Ovary (tissue), 9 donors: Measurements from ENCODE around the gene SCYL3. TPM values are rescaled to one million over a fixed set of nuclear protein-coding genes. Genes with fewer than 3 reads are reported as not detected.

Experiments used
- DNase-seq, 5 donors: peaks; one replicate each; pipeline ENCODE4 v3.0.0-alpha.2; 2019 to 2020
- H3K27ac ChIP-seq, 2 donors: fragments of 200-600 bp; one replicate each; pipeline versions ENCODE4 v1.5.1 to v1.8.0; 2019 to 2022
- H3K27me3 ChIP-seq: fragments of 200-600 bp; one replicate; pipeline ENCODE4 v1.8.0; 2022
- H3K36me3 ChIP-seq: fragments of 200-600 bp; sonication (generic); one replicate; pipeline ENCODE4 v1.5.1; 2019
- H3K4me1 ChIP-seq: one replicate; pipeline ENCODE4 v1.8.1; 2013; ENCODE audit warnings: mild to moderate bottlenecking, moderate library complexity; ENCODE audit not compliant: insufficient read depth
- H3K4me3 ChIP-seq: fragments of 200-600 bp; sonication (generic); one replicate; pipeline ENCODE4 v1.5.1; 2017
- H3K9me3 ChIP-seq, 2 donors: fragments of 200-600 bp in 1 of 2; sonication (generic) in 1 of 2; one replicate each; pipeline versions ENCODE4 v1.5.1 to v1.8.1; 2013 to 2019; ENCODE audit warnings: mild to moderate bottlenecking in 1 of 2, moderate library complexity in 1 of 2
- CTCF ChIP-seq, 3 donors: fragments of 450-650 bp in 2 of 3; fragments of 200-600 bp in 1 of 3; IDR thresholded peaks; one replicate each; pipeline versions ENCODE4 v1.5.1 to v1.8.0; 2016 to 2022; ENCODE audit warnings: antibody characterized with exemption in 3 of 3, mild to moderate bottlenecking in 1 of 3
- EP300 ChIP-seq: sonication (generic); formaldehyde crosslinking; IDR thresholded peaks from one replicate; pipeline ENCODE4 v1.6.1; 2017; ENCODE audit warnings: antibody characterized with exemption
- POLR2A ChIP-seq: fragments of 450-650 bp; IDR thresholded peaks from one replicate; pipeline ENCODE4 v1.6.1; 2017; ENCODE audit warnings: antibody characterized with exemption, mild to moderate bottlenecking, moderate library complexity
- WGBS, 3 donors: extraction: QIAGEN DNeasy Blood & Tissue Kit in 1 of 3; methylation state at CpG; one replicate each; pipeline versions ENCODE4 v1.1.5 to v1.1.7; 2013 to 2017; 5-methylcytosine and 5-hydroxymethylcytosine counted together
- intact Hi-C, 4 donors: fragments of 100-400 bp; cut with DNase I; formaldehyde crosslinking; loops; one replicate each; pipeline versions ENCODE4 v1.11.0 to v1.15.1; 2022 to 2023
- polyA plus RNA-seq, 2 donors: library from polyadenylated mRNA; stranded (reverse); fragments of 200-250 nt in 1 of 2; fragments of 350-450 nt in 1 of 2; fragmentation: Illumina TruSeq in 1 of 2; extraction: RNeasy Lipid Tissue Mini Kit (QIAGEN cat#74804) in 1 of 2; gene quantifications; one replicate each; pipeline ENCODE4 v1.2.3, GENCODE V29; 2013 to 2014
- total RNA-seq, 7 donors: library from RNA; depleted of rRNA in 2 of 7; stranded (reverse); fragments of >200 nt in 2 of 7; fragmentation: NEBNext Ultra II Directional in 3 of 7; extraction: Animal tissue kit (Norgen Biotek cat#: 25700) in 3 of 7; gene quantifications; one replicate each; pipeline versions ENCODE4 v1.1.0 to v1.2.4, GENCODE V29; 2016 to 2023
- donor health status: DM: no; HTN: no; CAD: no; lungs with moderate emphysema.
- donor health status: DM: no; HTN: no; CAD: no.
- donor health status: Bipolar disorder and iron deficiency.
- donor health status: DM: yes; HTN: yes; CAD: no.
- donor health status: DM: no; HTN: no; CAD: no.
- donor health status: DM: yes; HTN: yes; CAD: no.

Gene SCYL3
- total and polyA plus RNA-seq, 9 donors: 6.3 to 15.3 (median 9.9) TPM

GRCh38 chr1:169848456-169848855 lies 45.2 kb downstream of the SCYL3 start:
- H3K9me3 ChIP-seq: no peaks in the 10 kb centered on the region
- H3K27me3 ChIP-seq: no peaks in the 10 kb centered on the region
- H3K4me3 ChIP-seq: no peak overlapping the region
- no peak for DNase-seq
- 86 to 92% (median 87%) methylated on average over 2 of the region's 2 CpGs for WGBS, 3 donors
- H3K4me1 ChIP-seq: no peaks in the 10 kb centered on the region
- TF ChIP-seq CTCF (IDR thresholded peaks at IDR 0.05) (no peak), POLR2A (no peak), EP300 (no peak)
- no peaks in the 10 kb centered on the region for H3K36me3 ChIP-seq
- no peak overlapping the region for H3K27ac ChIP-seq
- intact Hi-C loops: no loop called here

- Histone ChIP-seq H3K4me3 (no peak overlapping the region), H3K9me3 (no peaks in the 10 kb centered on the region), H3K4me1 (no peaks in the 10 kb centered on the region), H3K27me3 (no peaks in the 10 kb centered on the region), H3K27ac (no peak overlapping the region), H3K36me3 (no peaks in the 10 kb centered on the region)
- no peak for TF ChIP-seq EP300
- no peak for TF ChIP-seq POLR2A
- no peak for TF ChIP-seq CTCF (IDR thresholded peaks at IDR 0.05)
- intact Hi-C loops: no loop called here
- 96% methylated on average over 1 of the region's 1 CpG for WGBS, 3 donors
- DNase-seq: no peak
Observed at GRCh38 chr1:169844941-169845608, 48.6 kb downstream of the SCYL3 start.

- no peak overlapping the region for H3K27ac ChIP-seq
- intact Hi-C loops: no loop called here
- TF ChIP-seq EP300 (no peak), CTCF (IDR thresholded peaks at IDR 0.05) (no peak), POLR2A (no peak)
- no peaks in the 10 kb centered on the region for H3K27me3 ChIP-seq
- H3K4me1 ChIP-seq: no peaks in the 10 kb centered on the region
- H3K4me3 ChIP-seq: no peak overlapping the region
- 70 to 88% (median 73%) methylated on average over 4 of the region's 4 CpGs for WGBS, 3 donors
- H3K36me3 ChIP-seq: no peaks in the 10 kb centered on the region
- no peaks in the 10 kb centered on the region for H3K9me3 ChIP-seq
- no peak for DNase-seq
Observed at GRCh38 chr1:169838942-169839341, 54.8 kb downstream of the SCYL3 start.

GRCh38 chr1:169836198-169836597 lies 57.5 kb downstream of the SCYL3 start:
- Histone ChIP-seq H3K4me1 (no peaks in the 10 kb centered on the region), H3K27ac (no peak overlapping the region), H3K4me3 (no peak overlapping the region), H3K27me3 (no peaks in the 10 kb centered on the region), H3K9me3 (no peaks in the 10 kb centered on the region), H3K36me3 (no peaks in the 10 kb centered on the region)
- TF ChIP-seq CTCF (IDR thresholded peaks at IDR 0.05): no peak
- no peak for TF ChIP-seq EP300
- TF ChIP-seq POLR2A: no peak
- intact Hi-C loops: no loop called here
- DNase-seq: no peak
- WGBS, 3 donors: 96 to 98% (median 96%) methylated on average over 1 of the region's 1 CpG
